ENCODE results near the gene CCDC91. TPM values are rescaled to one million over a fixed set of nuclear protein-coding genes. Genes with fewer than 3 reads are reported as not detected.

Gene CCDC91
- polyA plus RNA-seq, 2 of the 4 experiments (the other 2 are of a cell fraction): 26.0 to 48.1 TPM

- TF ChIP-seq EP300 (IDR thresholded peaks at IDR 0.05) (no peak), MAFK (IDR thresholded peaks at IDR 0.05; ENCODE audit: partially characterized antibody) (no peak), TFCP2L1 (CRISPR knock-in tag; IDR thresholded peaks at IDR 0.05) (no peak)
- Histone ChIP-seq H3K4me2 (no peak overlapping the region), H3K4me1 (no peaks in the 10 kb centered on the region), H3K9me3 (no peaks in the 10 kb centered on the region), H3K27ac (no peak overlapping the region), H3K4me3 (no peak overlapping the region)
- no peak for DNase-seq (ENCODE audit: low read depth in 1 of 2, low spot score in 1 of 2)
- no peak for ATAC-seq
- WGBS (ENCODE audit: missing lambda C conversion rate): 66% methylated on average over 3 of the region's 3 CpGs
- FAIRE-seq: no peak
- POLR2A ChIA-PET: no interaction called here
- CTCF ChIA-PET: no interaction called here
These were observed 396.2 kb downstream of the CCDC91 start for GRCh38 chr12:28586481-28586880.

GRCh38 chr12:28591831-28592230, 401.6 kb downstream of the CCDC91 start:
- FAIRE-seq (no peak), ATAC-seq (no peak), DNase-seq (ENCODE audit: low read depth in 1 of 2, low spot score in 1 of 2) (no peak)
- no peak overlapping the region for H3K4me3 ChIP-seq
- POLR2A ChIA-PET: no interaction called here
- H3K27ac ChIP-seq: no peak overlapping the region
- H3K9me3 ChIP-seq: peaks cover 11% of the 10 kb centered on the region; the same call in 2 of the 3 replicates
- CTCF ChIA-PET: no interaction called here
- no peak for TF ChIP-seq FOSB (CRISPR knock-in tag; IDR thresholded peaks at IDR 0.05)
- TF ChIP-seq RCOR1 (IDR thresholded peaks at IDR 0.05; ENCODE audit: low read depth, low read length): no peak
- TF ChIP-seq RFX5 (IDR thresholded peaks at IDR 0.05): no peak
- no peak overlapping the region for H3K4me2 ChIP-seq
- 2% methylated on average over 1 of the region's 1 CpG for WGBS (ENCODE audit: missing lambda C conversion rate)
- no peaks in the 10 kb centered on the region for H3K4me1 ChIP-seq

Small RNA genes lying within 50 kb of the gene (small RNA-seq; reads per million reads assigned to genes)
- 0.12 to 25.7 (median 4.8) reads per million in 6 experiments for gene RNA5SP355
- 0 reads per million in 6 experiments for gene RNU4-54P

Other genes with a start within 250 kb of the CCDC91 start
- 25.7 and 27.9 TPM in 2 replicates for gene PTHLH, start 217.7 kb upstream of the CCDC91 start, polyA plus RNA-seq (2011; rRNA removed)
- gene PTHLH, start 217.7 kb upstream of the CCDC91 start, polyA plus RNA-seq (2017; fragmentation: RNase III; extraction: RNeasy Plus Mini Kit Qiagen cat#74134 plus additional on column Dnase treatment): 7.7 to 13.4 TPM (median 10.9 TPM) in 3 replicates

All from A549 (cell line).